ENCODE measurements around the gene CEP170B.

GRCh38 chr14:104925855-104926609 is 61.0 kb downstream of the CEP170B start:
- TF ChIP-seq, protein P1, sequence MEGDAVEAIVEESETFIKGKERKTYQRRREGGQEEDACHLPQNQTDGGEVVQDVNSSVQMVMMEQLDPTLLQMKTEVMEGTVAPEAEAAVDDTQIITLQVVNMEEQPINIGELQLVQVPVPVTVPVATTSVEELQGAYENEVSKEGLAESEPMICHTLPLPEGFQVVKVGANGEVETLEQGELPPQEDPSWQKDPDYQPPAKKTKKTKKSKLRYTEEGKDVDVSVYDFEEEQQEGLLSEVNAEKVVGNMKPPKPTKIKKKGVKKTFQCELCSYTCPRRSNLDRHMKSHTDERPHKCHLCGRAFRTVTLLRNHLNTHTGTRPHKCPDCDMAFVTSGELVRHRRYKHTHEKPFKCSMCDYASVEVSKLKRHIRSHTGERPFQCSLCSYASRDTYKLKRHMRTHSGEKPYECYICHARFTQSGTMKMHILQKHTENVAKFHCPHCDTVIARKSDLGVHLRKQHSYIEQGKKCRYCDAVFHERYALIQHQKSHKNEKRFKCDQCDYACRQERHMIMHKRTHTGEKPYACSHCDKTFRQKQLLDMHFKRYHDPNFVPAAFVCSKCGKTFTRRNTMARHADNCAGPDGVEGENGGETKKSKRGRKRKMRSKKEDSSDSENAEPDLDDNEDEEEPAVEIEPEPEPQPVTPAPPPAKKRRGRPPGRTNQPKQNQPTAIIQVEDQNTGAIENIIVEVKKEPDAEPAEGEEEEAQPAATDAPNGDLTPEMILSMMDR (IDR thresholded peaks at IDR 0.05) = no peak
- no peak for TF ChIP-seq POLR2A (IDR thresholded peaks at IDR 0.05)
